H9 (cell line): ENCODE measurements around the gene FAM185A. TPM values are rescaled to one million over a fixed set of nuclear protein-coding genes. Genes with fewer than 3 reads are reported as not detected.
"Not testable (repeated sequence)": the region's sequence is repeated elsewhere in the genome, so short reads cannot be mapped to it uniquely, and the experiment has no call there.

Experiments used
- DNase-seq: peaks from one replicate; pipeline ENCODE4 v3.0.0-alpha.2; 2017
- H2AFZ ChIP-seq: one replicate; pipeline ENCODE4 v1.6.1; 2013; ENCODE audit warnings: mild to moderate bottlenecking, low read length, control low read depth, moderate library complexity
- H2AK5ac ChIP-seq: 2 replicates; pipeline ENCODE4 v1.6.1; 2013; ENCODE audit warnings: low read length, control low read depth, mixed read lengths; ENCODE audit not compliant: insufficient read length
- H2BK120ac ChIP-seq: one replicate; pipeline ENCODE4 v1.6.1; 2013; ENCODE audit warnings: low read depth, mild to moderate bottlenecking, low read length, control low read depth, inconsistent platforms; ENCODE audit not compliant: poor library complexity, severe bottlenecking
- H2BK12ac ChIP-seq: 2 replicates; pipeline ENCODE4 v1.6.1; 2013; ENCODE audit warnings: low read length, control low read depth, mixed read lengths, low read depth; ENCODE audit not compliant: insufficient read length
- H2BK15ac ChIP-seq: 2 replicates; pipeline ENCODE4 v1.6.1; 2013; ENCODE audit warnings: low read depth, low read length, control low read depth
- H2BK20ac ChIP-seq: one replicate; pipeline ENCODE4 v1.6.1; 2013; ENCODE audit warnings: low read depth, mild to moderate bottlenecking, low read length, control low read depth, inconsistent platforms; ENCODE audit not compliant: poor library complexity, severe bottlenecking
- H2BK5ac ChIP-seq: 2 replicates; pipeline ENCODE4 v1.6.1; 2013; ENCODE audit warnings: low read length, control low read depth, mixed read lengths; ENCODE audit not compliant: insufficient read length
- H3K14ac ChIP-seq: 2 replicates; pipeline ENCODE4 v1.6.1; 2013; ENCODE audit warnings: low read length, control low read depth; ENCODE audit not compliant: insufficient read depth
- H3K18ac ChIP-seq: 2 replicates; pipeline ENCODE4 v1.6.1; 2013; ENCODE audit warnings: low read depth, mild to moderate bottlenecking, mixed read lengths, low read length, control low read depth; ENCODE audit not compliant: insufficient read length
- H3K23ac ChIP-seq: 2 replicates; pipeline ENCODE4 v1.6.1; 2013; ENCODE audit warnings: low read length, control low read depth, mixed read lengths, low read depth; ENCODE audit not compliant: insufficient read length
- H3K23me2 ChIP-seq: 2 replicates; pipeline ENCODE4 v1.6.1; 2013; ENCODE audit warnings: low read depth, mild to moderate bottlenecking, mixed read lengths, low read length, control low read depth; ENCODE audit not compliant: insufficient read length, poor library complexity, severe bottlenecking
- H3K27ac ChIP-seq: 2 replicates; pipeline ENCODE4 v1.5.1; 2013; ENCODE audit warnings: low read length, control low read depth, mixed read lengths, low read depth; ENCODE audit not compliant: insufficient read length
- H3K27me3 ChIP-seq: 2 replicates; pipeline ENCODE4 v1.6.1; 2013; ENCODE audit warnings: low read length, control low read depth, inconsistent platforms; ENCODE audit not compliant: insufficient read depth
- H3K4ac ChIP-seq: 2 replicates; pipeline ENCODE4 v1.6.1; 2013; ENCODE audit warnings: low read depth, mild to moderate bottlenecking, control low read depth, inconsistent platforms, low read length, moderate library complexity
- H3K4me1 ChIP-seq: 2 replicates; pipeline ENCODE4 v1.6.1; 2013; ENCODE audit warnings: low read length, control low read depth, inconsistent platforms; ENCODE audit not compliant: insufficient read depth
- H3K4me2 ChIP-seq: 2 replicates; pipeline ENCODE4 v1.6.1; 2013; ENCODE audit warnings: low read length, control low read depth, mixed read lengths; ENCODE audit not compliant: insufficient read length, insufficient read depth
- H3K56ac ChIP-seq: 2 replicates; pipeline ENCODE4 v1.6.1; 2013; ENCODE audit warnings: low read depth, mild to moderate bottlenecking, mixed read lengths, low read length, control low read depth; ENCODE audit not compliant: insufficient read length
- H3K79me1 ChIP-seq: 2 replicates; pipeline ENCODE4 v1.6.1; 2013; ENCODE audit warnings: low read depth, mild to moderate bottlenecking, moderate library complexity, low read length, control low read depth, inconsistent platforms; ENCODE audit not compliant: insufficient read depth, poor library complexity, severe bottlenecking
- H3K79me2 ChIP-seq: 2 replicates; pipeline ENCODE4 v1.6.1; 2013; ENCODE audit warnings: low read length, control low read depth, inconsistent platforms; ENCODE audit not compliant: insufficient read depth
- H3K9ac ChIP-seq: 2 replicates; pipeline ENCODE4 v1.6.1; 2013; ENCODE audit warnings: low read length, control low read depth, mixed read lengths; ENCODE audit not compliant: insufficient read length; ENCODE audit errors: extremely low read depth
- H3K9me3 ChIP-seq: one replicate; pipeline ENCODE4 v1.6.1; 2013; ENCODE audit warnings: low read depth, low read length, inconsistent platforms; ENCODE audit not compliant: control insufficient read depth
- H3T11ph ChIP-seq: one replicate; pipeline ENCODE4 v1.6.1; 2013; ENCODE audit warnings: mild to moderate bottlenecking, low read length, control low read depth, inconsistent platforms
- H4K20me1 ChIP-seq: one replicate; pipeline ENCODE4 v1.6.1; 2013; ENCODE audit not compliant: control insufficient read depth, insufficient read length, insufficient read depth
- H4K5ac ChIP-seq: 2 replicates; pipeline ENCODE4 v1.6.1; 2013; ENCODE audit warnings: low read depth, mild to moderate bottlenecking, mixed read lengths, low read length, control low read depth; ENCODE audit not compliant: insufficient read length
- H4K8ac ChIP-seq: replicated peaks from 2 replicates; pipeline ENCODE4 v1.6.1; 2013; ENCODE audit warnings: low read length, control low read depth, mixed read lengths, low read depth; ENCODE audit not compliant: insufficient read length
- H4K91ac ChIP-seq: 2 replicates; pipeline ENCODE4 v1.6.1; 2013; ENCODE audit warnings: low read depth, mild to moderate bottlenecking, moderate library complexity, mixed read lengths, low read length, control low read depth; ENCODE audit not compliant: insufficient read length
- H3K27ac Mint-ChIP-seq, 3 experiments: 2 replicates in 2 of 3; 3 replicates in 1 of 3; pipeline ENCODE4 v1.8.0; 2020 to 2021; ENCODE audit warnings: mixed read lengths in 3 of 3, mild to moderate bottlenecking in 1 of 3, moderate library complexity in 1 of 3
- H3K27me3 Mint-ChIP-seq: 2 replicates; pipeline ENCODE4 v1.8.0; 2021; ENCODE audit warnings: low read depth, mild to moderate bottlenecking, moderate library complexity, mixed read lengths
- H3K36me3 Mint-ChIP-seq, 3 experiments: 2 replicates in 2 of 3; 3 replicates in 1 of 3; pipeline ENCODE4 v1.8.0; 2020 to 2021; ENCODE audit warnings: low read depth in 3 of 3, mixed read lengths in 3 of 3; ENCODE audit not compliant: insufficient read depth in 1 of 3
- H3K4me1 Mint-ChIP-seq, 2 experiments: 2 replicates each; pipeline ENCODE4 v1.8.0; 2020; ENCODE audit warnings: mixed read lengths in 2 of 2
- H3K4me3 Mint-ChIP-seq, 2 experiments: 2 replicates in 1 of 2; 3 replicates in 1 of 2; pipeline ENCODE4 v1.8.0; 2020 to 2021; ENCODE audit warnings: mild to moderate bottlenecking in 2 of 2, mixed read lengths in 2 of 2, moderate library complexity in 1 of 2
- H3K9me3 Mint-ChIP-seq, 2 experiments: 2 replicates in 1 of 2; 3 replicates in 1 of 2; pipeline ENCODE4 v1.8.0; 2020; ENCODE audit warnings: mild to moderate bottlenecking in 2 of 2, mixed read lengths in 2 of 2, moderate library complexity in 1 of 2
- whole genome bisulfite sequencing: extraction: QIAGEN DNeasy Blood & Tissue Kit; methylation state at CpG from one replicate; pipeline ENCODE4 v1.1.7; 2013; ENCODE audit warnings: missing lambda C conversion rate, low lambda C conversion rate, mixed read lengths; ENCODE audit not compliant: insufficient read length; ENCODE audit errors: extremely low coverage; 5-methylcytosine and 5-hydroxymethylcytosine counted together
- total RNA-seq: library from RNA; stranded (reverse); gene quantifications from 2 replicates; pipeline ENCODE4 v1.2.1, GENCODE V29; 2021

FAM185A gene
- total RNA-seq, 1 experiment from 2014 or later = 7.0 TPM

- H4K20me1 ChIP-seq, H3K9ac ChIP-seq, H4K8ac ChIP-seq, H3K4me3 Mint-ChIP-seq, H2AFZ ChIP-seq, H3K9me3 ChIP-seq, H3K14ac ChIP-seq, H3K36me3 Mint-ChIP-seq, H4K91ac ChIP-seq, H3K4me2 ChIP-seq, H3K18ac ChIP-seq, DNase-seq, H3K27ac ChIP-seq, H3K56ac ChIP-seq, H4K5ac ChIP-seq, H2BK20ac ChIP-seq, H3T11ph ChIP-seq, H2AK5ac ChIP-seq, H3K79me2 ChIP-seq, H3K79me1 ChIP-seq, H3K23me2 ChIP-seq, H3K27ac Mint-ChIP-seq, H2BK5ac ChIP-seq, H3K27me3 Mint-ChIP-seq, H3K4ac ChIP-seq, H3K4me1 Mint-ChIP-seq, H3K27me3 ChIP-seq, H3K4me1 ChIP-seq, H3K23ac ChIP-seq, H2BK120ac ChIP-seq, H2BK12ac ChIP-seq, H2BK15ac ChIP-seq: not testable (repeated sequence)
- peaks cover 5 to 10% of the 10 kb centered on the region in 2 experiments; a peak in 3 of 5 replicates for H3K9me3 Mint-ChIP-seq
- WGBS = no CpG with 5 or more reads among the region's 3 CpGs
Observed at GRCh38 chr7:102730431-102730830, 18.4 kb upstream of the FAM185A start.

GRCh38 chr7:102742002-102742771, 6.6 kb upstream of the FAM185A start:
- not testable (repeated sequence) for H2AK5ac ChIP-seq, H3K27ac ChIP-seq, DNase-seq, H2AFZ ChIP-seq, H3K27me3 ChIP-seq, H3K9me3 ChIP-seq, H4K20me1 ChIP-seq, H3T11ph ChIP-seq, H3K4ac ChIP-seq, H3K9ac ChIP-seq, H3K14ac ChIP-seq, H3K79me2 ChIP-seq, H2BK120ac ChIP-seq, H3K23me2 ChIP-seq, H3K4me1 ChIP-seq, H4K8ac ChIP-seq, H3K23ac ChIP-seq, H4K5ac ChIP-seq, H3K9me3 Mint-ChIP-seq, H3K79me1 ChIP-seq, H2BK12ac ChIP-seq, H3K36me3 Mint-ChIP-seq, H2BK5ac ChIP-seq, H3K4me3 Mint-ChIP-seq, H3K4me2 ChIP-seq, H3K56ac ChIP-seq, H3K27me3 Mint-ChIP-seq, H2BK20ac ChIP-seq, H3K18ac ChIP-seq, H4K91ac ChIP-seq, H2BK15ac ChIP-seq, H3K27ac Mint-ChIP-seq, H3K4me1 Mint-ChIP-seq
- WGBS = no CpG with 5 or more reads among the region's 4 CpGs
